ENCODE results near the gene SETD2.
A peak's percentile ranks its signal among the peaks of the same experiment; 100 is the strongest.

Gene SETD2

DNA sequence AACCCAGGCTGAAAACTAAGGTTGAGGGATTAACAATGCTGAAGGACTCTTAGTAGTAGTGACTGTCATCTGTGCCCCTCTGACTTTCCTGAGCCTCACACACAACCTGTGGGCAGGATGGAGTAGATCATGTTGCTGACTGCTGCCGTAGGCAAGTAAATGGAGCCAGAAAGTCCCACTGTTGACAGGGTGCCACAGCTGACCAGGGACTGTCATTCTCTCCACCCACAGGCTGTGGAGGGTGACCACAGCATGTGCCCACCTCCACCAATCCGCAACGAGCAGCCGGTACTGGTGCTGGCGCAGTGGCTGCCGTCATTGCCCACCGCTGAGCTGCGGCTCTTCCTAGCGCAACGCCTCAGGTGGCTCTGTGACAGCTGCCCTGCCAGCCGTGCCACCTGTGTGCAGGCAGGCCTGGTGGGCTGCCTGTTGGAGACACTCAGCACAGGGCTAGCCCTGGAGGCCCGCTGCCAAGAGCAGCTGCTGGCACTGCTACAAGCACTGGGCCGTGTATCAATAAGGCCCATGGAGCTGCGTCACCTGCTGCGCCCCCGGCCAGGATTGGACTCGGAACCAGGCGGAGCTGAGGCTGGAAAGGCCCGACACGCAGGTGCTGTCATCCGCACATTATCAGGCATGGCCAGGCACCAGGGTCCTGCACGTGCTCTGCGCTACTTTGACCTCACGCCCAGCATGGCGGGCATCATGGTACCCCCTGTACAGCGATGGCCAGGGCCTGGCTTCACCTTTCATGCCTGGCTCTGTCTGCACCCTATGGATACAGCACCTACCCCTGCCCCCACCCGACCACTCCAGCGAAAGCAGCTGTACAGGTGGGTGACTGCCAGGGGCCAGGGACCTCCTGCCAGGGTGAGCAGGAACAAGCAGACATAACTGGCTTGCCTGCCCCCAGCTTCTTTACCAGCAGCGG is 168.8 kb downstream of the SETD2 start:
- no peak for DNase-seq

DNA sequence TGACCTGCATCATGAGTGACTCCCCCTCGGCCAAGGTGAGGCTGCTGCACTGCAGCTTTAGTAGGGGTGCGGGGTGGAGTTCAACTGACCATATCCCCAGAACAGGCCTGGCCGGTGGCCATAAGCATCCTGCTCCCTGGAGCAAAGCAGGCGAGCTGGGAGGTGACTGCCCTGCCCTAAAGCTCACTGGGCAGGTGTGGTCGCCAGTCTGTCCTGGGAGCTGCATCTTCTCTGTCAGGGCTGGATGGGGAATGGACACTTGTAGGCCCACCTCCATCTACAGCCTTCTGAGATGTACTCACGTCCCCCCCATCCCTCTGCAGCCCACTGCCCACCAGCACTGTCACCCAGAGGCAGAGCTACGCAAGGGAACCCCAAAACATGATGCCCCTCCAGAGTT is 169.9 kb downstream of the SETD2 start:
- no peak for DNase-seq

DNA sequence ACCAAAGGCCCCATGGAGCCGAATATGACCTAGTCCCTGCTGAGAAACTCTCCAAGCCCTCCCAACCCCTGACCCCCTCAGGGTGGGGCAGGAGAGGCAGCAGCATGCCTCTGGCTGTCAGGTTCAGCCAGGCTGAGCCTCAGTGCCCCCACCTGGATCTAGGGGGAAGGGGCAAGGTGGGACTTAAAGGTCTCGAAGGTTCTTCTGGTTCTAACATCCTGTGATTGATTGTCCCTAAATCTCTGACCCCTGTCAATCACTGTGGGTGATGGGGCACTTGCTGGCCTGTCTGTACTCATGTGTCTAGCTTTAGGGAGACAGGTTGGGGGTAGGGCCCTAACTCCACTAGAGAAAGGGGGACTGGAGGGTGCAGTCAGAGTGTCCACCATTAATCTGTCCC is 170.6 kb downstream of the SETD2 start:
- DNase-seq: no peak

DNA sequence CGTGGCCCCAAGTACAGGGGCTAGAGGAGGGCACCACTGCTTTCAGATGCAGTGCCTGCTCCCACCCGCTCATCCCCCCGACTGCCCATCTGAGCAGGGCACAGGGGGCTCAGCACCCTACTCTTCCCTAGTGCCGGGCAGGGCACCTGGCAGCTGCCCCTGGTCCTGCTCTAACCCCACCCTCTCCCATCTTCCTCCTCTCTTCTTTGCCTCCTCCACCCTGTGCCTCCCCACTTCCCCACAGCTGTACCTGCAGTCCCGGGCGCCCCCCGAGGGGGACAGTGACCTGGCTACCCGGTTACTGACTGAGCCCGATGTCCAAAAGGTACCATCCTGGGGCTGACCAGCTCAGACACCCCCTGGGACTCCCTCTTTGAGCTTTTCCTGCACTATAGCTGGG is 171.7 kb downstream of the SETD2 start:
- DNase-seq: no peak

DNA sequence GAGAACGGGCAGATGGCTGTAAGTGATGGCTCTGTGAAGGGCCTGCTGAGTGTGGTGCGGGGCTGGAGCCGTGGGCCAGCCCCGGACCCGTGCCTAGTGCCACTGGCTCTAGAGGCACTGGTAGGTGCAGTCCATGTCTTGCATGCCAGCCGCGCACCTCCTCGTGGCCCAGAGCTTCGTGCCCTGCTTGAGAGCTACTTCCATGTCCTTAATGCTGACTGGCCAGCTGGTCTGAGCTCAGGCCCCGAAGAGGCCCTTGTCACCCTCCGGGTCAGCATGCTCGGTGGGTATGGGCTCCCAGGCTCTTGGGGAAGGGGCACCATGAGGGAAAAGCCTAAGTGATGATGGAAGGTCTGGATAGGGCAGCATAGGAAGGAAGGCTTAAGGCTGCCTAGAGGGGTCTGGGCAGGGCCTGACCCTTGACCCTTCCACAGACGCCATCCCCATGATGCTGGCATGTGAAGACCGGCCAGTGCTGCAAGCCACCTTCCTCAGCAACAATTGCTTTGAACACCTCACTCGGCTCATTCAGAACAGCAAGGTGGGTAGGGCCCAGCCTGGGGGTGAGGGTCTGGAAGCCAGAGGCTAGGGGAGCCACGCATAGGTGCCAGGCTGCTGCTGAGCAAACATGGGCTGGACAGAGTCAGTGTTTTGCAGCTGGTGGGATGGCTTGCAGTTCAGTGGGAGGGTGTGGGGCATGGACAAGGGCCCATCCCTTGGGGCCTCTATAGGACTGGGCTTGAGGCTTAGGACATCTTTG is 172.3 kb downstream of the SETD2 start:
- DNase-seq: no peak

DNA sequence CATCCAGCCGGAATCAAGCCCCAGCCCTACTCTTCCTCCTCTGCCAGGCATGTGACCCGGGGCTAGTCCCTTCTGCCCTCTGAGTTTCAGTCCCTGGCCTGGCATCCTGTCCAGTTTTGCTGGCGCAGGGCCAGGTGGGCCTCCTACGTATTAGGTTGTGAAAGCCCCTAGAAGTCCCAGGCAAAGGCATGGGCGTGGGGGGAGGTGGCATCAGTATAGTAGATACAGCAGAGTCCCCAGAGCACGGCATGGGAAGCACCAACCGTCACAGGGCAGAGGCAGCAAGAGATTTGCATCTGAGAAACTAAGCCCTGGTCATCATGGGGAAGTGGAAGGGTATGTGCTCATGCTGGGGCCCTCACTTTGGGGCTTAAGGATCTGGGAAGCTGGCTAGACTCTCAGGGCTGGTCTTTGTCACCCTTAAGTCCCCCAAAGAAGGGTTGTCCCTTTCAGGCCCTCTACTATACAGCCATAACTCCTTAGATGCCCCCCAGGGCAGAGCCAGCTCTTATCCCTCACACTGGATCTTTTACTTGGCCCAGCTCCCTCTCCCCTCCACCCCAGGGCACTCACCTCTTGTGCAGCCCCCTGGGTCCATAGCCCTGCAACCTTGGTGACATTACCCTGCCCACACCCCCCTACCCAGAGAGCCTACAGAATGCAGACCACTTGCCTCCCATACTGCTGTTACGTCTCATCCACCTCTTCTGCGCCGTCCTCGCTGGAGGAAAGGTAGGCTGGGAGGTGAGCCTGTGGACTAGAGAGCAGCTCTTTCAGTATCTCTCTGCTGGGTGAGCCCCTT is 173.1 kb downstream of the SETD2 start:
- peak in 1 of 2 donors; percentile 55 for DNase-seq

DNA sequence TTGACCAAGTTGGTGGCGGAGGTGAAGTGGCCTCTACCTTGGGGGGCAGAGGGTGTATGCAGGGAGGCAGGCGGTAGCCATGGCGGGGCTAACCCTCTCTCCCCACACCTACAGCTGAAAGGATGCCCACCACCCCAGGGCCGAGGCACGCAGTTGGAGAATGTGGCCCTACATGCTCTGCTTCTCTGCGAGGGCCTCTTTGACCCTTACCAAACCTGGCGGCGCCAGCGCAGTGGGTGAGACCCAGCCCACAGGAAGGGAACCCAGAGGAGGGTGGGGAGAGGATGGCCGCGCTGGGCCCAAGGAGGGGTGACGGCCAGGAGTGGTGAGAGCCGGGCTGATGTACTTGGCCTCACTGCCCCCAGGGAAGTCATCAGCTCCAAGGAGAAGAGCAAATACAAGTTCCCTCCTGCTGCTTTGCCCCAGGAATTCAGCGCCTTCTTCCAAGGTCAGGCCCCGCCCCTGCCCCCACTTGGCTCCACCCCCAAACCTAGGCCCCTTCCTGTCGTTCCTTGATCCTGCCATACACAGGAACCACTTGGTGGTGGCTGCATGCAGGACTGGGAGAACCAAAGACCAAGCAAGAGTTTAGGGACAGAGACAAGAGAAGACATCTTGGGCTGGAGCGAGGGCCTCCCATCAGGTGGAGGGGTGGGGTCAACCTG is 174.6 kb downstream of the SETD2 start:
- DNase-seq: no peak

DNA sequence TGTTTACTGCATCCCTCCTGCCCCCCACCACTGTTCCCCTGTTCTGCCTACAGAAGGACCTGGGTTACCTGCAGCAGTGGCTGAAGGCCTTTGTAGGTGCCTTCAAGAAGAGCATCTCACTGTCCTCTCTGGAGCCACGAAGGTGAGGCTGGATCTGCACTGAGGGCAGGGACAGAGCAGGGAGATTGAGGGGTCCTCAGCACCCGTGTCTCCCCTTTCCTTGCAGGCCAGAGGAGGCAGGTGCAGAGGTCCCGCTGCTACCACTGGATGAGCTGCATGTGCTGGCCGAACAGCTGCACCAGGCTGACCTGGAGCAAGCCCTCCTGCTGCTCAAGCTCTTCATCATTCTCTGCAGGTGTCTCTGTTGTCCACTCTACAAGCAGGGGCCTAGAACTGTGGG is 175.3 kb downstream of the SETD2 start:
- DNase-seq: no peak

DNA sequence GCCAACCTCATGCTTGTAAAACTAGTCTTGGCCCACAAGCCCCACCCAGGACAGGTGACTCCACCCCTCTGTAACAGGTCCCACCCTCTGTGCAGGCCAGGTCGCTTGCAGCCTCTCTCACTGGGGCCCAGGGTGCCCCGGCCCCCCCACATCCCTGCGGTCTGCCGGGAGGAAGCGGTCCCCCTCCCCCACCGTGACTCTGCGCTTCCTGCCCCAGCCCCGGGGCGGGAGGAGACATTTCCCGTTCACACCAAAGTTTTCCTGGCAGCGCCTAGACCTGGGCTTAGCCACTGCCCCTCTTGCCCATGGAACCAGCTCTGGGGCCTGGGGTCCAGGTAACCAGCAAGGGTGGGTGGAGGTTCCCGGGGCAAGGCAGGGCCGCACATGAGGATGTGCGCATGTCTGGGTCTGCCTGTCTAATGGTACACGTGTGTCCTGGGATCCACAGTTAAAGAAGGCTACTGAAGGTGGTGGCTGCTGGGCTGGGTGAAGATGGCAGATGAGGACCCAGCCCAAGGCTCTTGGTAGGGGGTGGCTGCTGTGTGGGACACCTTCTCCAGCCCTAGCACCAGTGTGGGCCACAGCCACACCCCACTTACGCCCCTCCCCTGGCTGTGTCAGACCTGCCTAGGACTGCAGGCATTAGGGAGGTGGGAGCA is 176.0 kb downstream of the SETD2 start:
- DNase-seq: peak; percentile 90 to 92

DNA sequence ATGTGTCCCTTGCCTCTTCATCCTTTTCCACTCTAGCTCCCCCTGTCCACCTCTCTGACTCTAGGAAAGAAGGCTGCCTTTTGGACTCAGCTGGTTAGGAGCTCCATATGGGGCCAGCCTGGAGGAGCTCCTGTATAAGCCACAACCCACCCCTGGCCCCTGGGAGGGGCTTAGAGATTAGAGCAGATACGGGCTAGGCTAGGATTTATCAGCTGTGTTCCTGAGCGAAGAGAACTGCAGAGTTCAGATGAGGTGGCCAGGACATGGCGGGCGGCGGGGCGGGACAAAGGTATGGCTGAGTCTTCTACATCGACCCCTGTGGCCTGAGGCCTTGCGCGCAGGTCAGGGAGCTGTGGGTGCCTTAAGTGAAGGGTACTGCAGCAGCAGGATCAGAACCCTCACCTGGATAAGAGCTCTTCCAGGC is 176.6 kb downstream of the SETD2 start:
- DNase-seq: no peak

DNA sequence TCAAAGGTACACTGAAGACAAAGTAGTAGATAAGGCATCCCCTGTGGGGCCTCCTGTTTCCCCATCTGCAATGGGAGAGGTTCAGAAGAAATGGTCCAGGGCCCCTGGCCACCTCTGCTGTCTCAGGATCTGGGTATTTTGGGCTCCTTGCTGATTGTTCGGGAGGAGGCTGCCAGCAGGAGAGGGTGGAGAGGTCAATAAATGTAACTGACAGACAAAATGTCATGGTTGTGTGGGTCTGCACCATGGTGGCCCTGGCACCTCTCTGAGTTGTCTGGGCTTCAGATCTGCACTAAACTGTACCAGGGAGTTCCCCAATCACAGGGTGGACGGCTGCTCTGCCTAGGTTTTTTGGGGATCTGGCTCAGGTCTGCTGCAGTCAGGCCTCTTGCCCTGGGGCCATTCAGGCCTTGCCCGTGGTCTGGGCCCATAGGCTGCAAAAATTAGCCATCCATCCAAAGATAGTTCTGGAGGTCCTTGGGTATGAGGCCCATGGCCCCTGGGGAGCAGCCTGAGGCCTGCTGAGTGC is 177.1 kb downstream of the SETD2 start:
- DNase-seq: no peak

DNA sequence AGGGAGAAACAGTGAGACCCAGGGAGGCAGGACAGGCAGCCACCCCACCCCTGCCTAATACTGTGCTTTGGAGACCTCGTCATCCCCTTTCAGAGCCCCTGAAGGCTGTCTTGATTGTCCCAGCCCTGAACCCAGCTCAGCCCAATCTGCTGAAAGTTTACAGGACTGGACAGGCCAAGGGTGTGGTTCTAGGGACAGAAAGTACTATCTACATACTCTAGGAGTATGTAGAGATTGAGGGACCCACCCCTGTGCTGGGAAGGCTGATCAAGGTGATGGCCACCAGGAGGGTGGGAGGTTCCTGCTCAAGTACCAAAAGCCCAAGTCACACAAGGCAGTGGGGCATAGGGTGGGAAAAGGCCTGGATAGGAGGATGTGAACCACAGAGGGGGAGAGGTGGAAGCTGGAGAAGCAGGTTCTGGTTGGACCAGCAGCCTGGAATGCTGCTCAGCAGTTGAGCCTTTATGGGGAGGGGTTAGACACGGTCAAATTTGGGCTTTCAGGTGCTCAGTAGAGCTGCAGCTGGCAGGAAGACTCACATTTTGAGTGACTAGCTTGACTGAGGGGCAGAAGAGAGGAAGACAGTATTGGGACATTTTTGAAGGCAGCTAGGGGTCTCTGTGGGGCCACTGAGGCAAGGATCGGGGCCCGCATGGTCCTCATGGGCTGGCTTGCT is 177.7 kb downstream of the SETD2 start:
- DNase-seq: no peak

DNA sequence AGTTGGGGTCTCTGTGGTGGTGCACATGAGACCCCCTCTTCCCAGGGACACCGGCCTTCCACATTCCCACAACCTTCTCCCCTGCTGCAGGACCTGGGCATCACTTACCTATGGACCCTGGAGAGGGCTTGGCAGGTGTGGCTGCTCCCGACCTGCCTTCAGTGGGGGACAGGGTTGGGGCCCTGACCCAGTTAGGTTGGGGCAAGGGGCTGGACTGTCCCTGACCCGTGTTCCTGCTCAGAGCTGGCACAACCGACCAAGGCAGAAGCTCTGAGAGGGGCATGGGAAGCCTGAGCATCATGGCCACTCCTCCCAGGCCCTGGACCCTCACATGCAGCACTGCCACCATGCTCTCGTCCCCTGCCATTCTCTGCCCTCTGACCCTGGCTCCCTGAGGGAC is 178.3 kb downstream of the SETD2 start:
- DNase-seq: no peak

DNA sequence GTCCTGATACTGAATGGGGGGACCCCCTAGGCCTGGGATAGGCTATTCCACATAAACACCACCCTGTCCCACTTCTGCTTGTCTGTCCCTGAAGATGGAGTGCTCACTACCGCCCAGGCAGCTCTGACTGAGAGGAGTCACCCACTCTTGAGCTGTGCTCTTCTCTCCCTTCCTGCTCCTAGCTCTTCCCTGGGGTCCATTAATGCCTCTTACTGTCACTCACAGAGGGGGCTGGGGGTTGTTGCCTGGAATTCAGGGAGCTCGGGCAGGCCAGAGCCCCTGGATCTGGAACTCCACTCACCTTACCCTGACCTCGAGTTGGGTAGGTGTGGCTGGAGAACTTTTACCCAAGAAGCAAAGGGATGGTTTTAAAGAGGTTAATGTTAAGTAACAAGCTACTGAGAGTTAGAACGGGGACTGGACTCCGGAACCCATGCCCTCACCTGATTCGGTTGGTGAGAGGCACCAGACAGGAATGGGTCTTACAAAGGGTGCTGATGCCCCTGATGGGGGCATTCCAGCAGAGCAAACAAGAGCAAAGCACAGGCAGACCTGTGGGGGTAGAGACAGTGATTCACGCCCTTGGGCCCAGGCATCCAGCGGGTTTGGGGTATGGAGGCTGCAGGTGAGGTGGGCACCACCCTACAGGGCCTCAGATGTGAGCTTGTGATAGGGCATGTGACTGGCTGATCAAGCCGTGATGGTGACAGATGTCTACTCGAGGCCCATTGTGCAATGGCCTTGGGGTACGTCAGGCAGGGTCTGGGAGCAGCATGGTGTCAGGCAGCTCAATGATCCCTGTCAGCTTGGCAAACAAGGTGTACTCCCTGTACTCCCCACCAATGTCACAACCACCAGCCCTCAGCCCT is 179.1 kb downstream of the SETD2 start:
- DNase-seq: no peak

DNA sequence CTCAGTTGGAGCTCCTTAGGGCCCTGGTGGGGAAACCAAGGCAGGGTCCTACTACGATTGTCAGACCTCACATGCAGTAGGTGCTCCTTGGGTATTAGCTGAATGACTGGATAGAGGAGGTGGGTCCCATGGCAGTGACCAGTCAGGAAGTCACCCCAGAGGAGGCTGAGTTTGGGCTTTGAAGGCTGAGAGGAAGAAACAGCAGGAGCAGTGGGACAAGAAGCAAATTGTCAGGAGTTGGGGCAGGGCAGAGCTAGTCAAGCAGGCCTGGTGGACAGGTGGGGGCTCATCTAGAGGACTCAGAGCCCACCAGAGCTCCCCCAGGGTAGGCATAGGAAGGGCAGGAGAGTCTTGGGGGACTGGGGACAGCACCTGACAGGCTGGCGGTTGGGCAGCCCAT is 181.4 kb downstream of the SETD2 start:
- no peak for DNase-seq

DNA sequence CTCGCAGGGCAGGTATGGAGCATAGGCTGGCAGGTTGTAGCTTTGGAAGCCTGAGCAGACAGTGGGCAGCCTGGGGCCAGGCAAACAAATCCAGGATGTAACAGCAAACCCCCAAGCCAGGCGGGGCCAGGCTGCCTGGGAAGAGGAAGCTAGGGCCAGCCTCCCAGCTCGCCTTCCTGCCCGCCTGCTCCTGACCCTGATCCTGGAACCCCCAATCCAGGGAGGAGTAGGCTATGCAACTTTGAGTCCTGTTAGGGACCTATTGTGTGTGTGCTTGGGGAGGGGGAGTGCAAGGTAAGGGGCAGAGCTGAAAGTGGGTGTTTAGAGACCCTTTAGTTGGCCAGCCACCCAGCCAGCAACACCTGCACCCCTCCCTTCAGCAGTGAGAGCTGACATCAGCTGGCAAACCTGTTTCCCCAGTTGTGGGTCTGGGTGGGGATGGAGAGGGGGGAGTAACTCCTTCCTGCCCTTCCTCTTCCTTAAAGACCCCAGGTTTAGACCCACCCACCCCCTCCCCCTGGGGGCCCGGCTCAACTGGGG is 181.9 kb downstream of the SETD2 start:
- DNase-seq: no peak

DNA sequence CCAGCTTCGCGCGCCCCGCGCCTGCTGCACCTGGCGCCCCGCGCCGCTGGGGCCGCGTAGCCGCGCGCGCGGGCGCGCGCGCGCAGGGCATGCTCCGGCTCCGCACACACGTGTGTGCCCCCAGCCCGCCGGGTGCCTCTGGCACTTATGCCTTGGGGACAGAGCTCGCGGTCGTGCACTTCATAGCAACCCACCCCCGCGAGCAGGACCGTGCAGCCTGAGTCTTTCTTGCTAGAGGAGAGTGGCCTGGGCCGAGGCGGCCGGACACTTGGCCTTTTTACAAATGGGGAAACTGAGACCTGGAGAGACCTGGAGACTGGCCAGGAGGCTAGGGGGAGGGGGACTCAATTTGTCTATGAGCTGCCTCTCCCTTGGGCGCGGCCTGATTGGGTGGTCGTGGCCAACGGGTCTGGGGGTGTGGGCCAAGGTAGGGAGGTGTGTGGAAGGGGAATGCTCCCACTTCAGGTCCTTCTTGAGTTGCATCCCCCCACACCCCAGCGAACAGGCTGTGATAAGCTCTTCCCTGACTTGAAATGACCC is 183.9 kb downstream of the SETD2 start:
- no peak for DNase-seq

DNA sequence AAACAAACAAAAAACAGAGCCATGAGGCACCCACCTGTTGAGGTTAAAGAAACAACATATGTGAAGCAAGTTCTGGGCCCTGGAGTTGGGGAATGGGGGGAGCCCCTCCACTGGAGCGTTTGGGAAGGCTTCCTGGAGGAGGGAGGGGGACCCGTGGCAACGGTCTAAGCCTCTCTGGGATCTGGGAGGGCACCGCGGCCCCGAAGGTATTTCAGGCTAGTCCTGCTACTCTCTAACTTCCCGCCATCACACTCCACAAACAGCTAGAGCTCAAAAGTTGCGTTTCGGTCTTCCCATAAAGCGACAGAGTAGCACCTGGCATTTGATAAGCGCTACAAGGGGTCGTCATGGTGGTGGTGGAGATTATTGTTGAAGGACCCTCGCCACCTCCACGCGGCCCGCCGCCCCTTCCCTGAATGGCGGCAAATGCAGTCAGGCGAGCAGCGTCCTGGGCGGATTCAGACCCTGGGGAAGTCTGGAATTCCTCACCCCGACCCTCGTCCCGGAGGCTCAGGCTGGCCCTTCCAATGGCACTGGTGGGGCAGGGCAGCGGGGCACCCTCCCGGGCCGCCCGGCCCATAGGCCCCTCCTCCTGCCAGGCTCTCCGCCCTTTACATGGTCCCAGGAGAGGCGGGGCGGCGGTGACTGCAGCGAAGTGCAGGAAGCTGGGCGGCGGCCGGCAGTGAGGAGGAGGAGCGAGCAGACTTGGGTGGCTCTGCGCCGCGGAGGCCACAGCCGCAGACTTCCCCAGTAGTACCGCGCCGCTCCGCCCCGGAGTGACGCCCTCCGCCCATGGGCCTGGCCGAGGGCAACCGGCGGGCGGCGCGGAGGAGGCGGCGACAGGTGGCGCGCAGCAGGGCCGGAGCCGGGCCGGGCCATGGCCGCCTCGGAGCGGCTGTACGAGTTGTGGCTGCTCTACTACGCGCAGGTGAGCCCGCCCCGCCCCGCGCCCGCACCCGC is 184.6 kb downstream of the SETD2 start, which contains the start of gene NBEAL2:
Gene NBEAL2 (plus strand): TSS at position 682 of the 960 bp plus-strand sequence. CDS start 196 bp downstream, at position 878.
- DNase-seq: peak; percentile 95 to 97
